GM13977 (cell line): Measurements from ENCODE around the gene MCUB.
"Not testable (repeated sequence)": the region's sequence is repeated elsewhere in the genome, so short reads cannot be mapped to it uniquely, and the experiment has no call there.

Experiments
- DNase-seq: peaks from one replicate; pipeline ENCODE4 v3.0.0; 2012; ENCODE audit warnings: low spot score
- in situ Hi-C: fragments of 300-500 bp; cut with MboI; formaldehyde crosslinking; loops from one replicate; pipeline ENCODE4 v1.12.0; 2022; ENCODE audit warnings: low sequenced_read_pairs, low pct_unique_long_range_greater_than_20kb, mixed read lengths, inconsistent platforms; ENCODE audit not compliant: unreplicated experiment
- TF ChIP-seq, protein P1 (sequence below): IDR thresholded peaks from 2 replicates; pipeline ENCODE4 v1.5.1; 2012; ENCODE audit warnings: mild to moderate bottlenecking, control low read depth; ENCODE audit not compliant: insufficient read depth; ENCODE audit errors: extremely low read depth, missing control alignments

The MCUB gene

DNA sequence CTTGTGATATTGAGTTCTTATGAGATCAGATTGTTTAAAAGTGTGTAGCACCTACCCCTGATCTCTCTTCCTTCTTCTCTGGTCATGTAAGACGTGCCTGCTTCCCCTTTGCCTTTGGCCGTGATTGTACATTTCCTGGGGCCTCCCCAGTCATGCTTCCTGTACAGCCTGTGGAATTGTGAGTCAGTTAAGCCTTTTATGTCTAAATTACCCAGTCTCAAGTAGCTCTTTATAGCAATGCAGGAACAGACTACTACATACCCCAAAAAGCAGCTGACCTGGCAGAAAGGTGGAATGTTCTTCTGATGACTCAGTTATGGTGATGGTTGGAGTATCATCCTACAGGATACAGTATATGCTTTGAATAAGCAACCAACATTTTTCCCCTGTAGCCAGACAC lies 11.4 kb upstream of the MCUB start:
- no peak for DNase-seq
- in situ Hi-C loops: loop anchor here (25.0 kb wide), 2 partner anchors 111 to 264 kb away; partner anchors contain the start of genes CFI, GAR1 and SEC24B
- TF ChIP-seq, protein P1, sequence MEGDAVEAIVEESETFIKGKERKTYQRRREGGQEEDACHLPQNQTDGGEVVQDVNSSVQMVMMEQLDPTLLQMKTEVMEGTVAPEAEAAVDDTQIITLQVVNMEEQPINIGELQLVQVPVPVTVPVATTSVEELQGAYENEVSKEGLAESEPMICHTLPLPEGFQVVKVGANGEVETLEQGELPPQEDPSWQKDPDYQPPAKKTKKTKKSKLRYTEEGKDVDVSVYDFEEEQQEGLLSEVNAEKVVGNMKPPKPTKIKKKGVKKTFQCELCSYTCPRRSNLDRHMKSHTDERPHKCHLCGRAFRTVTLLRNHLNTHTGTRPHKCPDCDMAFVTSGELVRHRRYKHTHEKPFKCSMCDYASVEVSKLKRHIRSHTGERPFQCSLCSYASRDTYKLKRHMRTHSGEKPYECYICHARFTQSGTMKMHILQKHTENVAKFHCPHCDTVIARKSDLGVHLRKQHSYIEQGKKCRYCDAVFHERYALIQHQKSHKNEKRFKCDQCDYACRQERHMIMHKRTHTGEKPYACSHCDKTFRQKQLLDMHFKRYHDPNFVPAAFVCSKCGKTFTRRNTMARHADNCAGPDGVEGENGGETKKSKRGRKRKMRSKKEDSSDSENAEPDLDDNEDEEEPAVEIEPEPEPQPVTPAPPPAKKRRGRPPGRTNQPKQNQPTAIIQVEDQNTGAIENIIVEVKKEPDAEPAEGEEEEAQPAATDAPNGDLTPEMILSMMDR: no peak

DNA sequence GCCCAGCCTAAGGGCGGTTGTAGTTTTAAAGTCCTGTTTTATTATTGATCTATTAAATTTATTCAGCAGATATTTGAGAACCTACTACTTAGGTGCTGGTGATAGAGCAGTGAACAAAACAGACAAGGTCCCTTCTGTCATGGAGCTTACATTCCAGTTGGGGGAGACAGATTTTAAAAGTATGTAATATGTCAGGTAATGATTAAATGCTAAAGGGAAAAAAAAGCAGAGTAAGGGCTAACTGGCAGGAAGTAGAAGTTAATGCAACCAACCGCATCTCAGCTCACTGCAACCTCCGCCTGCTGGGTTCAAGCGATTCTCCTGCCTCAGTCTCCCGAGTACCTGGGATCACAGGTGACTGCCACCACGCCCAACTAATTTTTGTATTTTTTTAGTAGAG lies 7.8 kb upstream of the MCUB start:
- no peak for DNase-seq
- in situ Hi-C loops: no loop called here
- TF ChIP-seq, protein P1: no peak

DNA sequence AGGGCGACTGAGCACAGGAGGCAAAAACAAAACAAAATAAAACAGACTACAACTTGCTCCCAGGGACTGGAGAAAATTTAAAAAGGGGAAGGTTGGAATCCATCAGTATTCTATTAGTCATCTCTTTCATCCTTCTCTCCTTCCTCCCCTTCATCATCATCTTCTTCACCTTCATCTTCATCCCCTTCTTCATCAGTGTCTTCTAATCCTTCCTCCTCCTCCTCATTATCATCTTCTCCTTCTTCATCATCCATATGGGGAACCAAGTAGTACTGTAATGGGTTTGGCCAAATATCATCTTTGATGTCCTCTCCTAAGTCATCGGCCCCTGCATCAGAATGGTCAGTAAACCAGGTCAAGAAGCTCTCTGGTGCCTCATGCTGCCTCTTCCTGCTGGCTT lies 6.9 kb upstream of the MCUB start:
- DNase-seq: no peak
- in situ Hi-C loops: no loop called here
- TF ChIP-seq, protein P1: no peak

DNA sequence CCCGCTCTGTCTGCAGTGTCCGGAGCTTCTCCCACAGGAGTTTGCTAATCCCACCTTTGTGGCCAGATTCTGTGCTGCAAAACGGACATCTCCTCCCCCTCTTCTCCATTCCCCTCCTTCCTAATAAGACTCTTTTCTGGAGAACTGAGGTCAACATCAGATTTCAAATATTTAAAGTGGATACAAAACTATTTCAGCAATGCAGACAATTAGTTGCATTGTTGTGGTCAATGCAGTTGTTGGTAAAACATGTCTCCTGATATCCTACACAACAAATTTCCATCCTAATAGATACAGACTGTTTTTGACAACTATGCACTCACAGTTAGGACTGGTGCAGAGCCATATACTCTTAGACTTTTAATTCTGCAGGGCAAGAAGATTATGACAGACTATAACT lies 5.1 kb upstream of the MCUB start:
- no peak for DNase-seq
- in situ Hi-C loops: no loop called here
- TF ChIP-seq, protein P1: no peak

DNA sequence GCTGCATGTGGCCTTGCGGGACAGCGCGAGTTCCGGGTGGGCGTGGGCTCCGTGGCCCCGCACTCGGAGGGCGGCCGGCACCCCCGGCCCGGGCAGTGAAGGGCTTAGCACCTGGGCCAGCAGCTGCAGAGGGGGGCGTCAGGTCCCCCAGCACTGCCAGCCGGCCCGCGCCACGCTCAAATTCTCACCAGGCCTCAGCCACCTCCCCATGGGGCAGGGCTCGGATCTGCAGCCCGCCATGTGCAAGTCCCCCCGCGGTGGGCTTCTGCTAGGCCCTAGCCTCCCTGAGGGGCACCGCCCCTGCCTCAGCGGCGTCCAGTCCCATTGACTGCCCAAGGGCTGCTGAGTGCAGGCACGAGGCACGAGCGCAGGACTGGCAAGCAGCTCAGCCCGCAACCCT lies 2.6 kb upstream of the MCUB start:
- no peak for DNase-seq
- in situ Hi-C loops: no loop called here
- TF ChIP-seq, protein P1: no peak

DNA sequence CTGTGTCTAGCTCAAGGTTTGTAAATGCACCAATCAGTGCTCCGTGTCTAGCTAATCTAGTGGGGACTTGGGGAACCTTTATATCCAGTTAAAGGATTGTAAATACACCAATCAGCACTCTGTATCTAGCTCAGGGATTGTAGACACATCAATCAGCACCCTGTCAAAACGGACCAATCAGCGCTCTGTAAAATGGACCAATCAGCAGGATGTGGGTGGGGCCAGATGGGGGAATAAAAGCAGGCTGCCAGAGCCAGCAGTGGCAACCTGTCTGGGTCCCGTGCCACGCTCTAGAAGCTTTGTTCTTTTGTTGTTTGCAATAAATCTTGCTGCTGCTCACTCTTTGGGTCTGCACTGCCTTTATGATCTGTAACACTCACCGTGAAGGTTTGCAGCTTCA lies 2.0 kb upstream of the MCUB start:
- in situ Hi-C loops, DNase-seq: not testable (repeated sequence)

DNA sequence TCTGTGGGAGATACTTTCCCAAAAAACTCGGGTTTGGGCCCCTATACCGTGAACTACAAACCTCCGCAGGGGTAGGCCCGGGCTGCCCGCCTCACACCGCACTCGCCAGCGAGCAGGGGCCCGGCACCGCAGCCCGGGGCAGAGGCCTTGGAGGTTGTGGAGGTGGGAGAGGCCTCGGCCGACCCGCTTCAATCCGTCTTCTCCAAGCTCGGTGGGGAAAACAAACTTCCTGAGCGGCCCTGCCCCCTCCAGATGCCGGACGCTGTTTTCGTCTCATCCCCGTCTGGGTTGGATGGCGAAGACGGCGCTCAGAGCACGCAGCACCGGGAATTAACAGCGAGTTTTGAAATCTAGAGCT lies 442 bp upstream of the MCUB start:
- DNase-seq: peak; percentile 42
- TF ChIP-seq, protein P1: no peak
- in situ Hi-C loops: no loop called here
